Kidney glomerular epithelial cell (primary cell): Measurements from ENCODE around the gene INTS11.

Experiments used
- DNase-seq: peaks from one replicate; lab custom pipeline; 2025; lab: John Stamatoyannopoulos, UW

INTS11 gene

DNA sequence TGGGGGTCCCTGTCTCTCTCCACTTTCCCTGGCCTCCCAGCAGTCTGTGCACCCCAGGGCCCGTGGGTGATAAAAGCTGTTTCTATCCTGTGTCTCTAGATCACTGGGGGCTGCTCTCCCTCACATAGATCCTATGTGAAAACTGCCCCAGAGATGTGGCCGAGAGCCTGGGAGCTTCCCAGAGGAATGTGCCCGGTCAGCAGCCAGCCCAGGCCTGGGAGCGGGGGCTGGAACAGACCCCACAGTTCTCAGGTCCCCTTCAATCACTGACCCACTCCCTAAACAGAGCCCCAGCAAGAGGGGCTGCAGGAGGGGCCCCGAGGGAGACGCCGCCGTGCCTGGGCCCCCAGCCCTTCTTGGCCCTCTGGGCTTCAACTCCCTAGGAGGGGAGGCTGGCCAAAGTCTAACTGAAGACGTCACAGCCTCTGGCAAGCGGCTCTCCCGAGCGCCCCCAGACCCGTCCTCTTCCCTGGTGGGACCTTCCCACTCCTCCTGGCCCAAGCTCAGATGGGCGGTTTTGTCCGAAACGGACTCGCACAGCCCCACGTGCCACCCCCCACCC, 33.5 kb upstream of the INTS11 start:
- DNase-seq = peak; percentile 40

DNA sequence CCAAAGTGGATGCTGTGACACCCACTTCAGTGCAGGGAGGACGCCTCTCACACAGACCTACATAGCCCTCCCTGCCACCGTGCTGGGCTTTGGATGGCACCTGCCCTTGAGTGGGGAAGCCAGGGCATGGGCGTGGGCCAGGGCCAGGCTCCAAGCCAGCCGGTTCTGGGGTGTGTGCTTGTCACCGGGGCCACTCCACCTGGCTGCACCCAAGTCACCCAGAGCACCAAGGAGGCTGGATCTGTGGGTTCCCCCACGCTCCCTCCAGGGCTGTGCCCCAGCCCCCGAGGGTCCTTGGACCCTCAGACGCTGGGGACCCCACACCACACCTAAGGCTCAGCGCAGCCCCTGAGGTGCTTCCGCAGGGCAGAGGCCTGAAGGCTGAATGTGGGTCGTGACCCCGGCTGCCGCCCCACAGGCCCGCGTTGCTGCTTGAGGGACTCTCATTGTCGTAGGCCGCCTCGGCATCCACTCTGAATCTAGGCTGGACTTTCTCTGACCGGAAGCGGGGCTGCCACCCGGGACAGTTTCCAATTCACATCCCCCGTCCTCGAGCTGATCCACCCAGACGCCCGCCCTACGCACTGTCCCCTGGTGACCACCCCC, 32.4 kb upstream of the INTS11 start:
- no peak for DNase-seq

DNA sequence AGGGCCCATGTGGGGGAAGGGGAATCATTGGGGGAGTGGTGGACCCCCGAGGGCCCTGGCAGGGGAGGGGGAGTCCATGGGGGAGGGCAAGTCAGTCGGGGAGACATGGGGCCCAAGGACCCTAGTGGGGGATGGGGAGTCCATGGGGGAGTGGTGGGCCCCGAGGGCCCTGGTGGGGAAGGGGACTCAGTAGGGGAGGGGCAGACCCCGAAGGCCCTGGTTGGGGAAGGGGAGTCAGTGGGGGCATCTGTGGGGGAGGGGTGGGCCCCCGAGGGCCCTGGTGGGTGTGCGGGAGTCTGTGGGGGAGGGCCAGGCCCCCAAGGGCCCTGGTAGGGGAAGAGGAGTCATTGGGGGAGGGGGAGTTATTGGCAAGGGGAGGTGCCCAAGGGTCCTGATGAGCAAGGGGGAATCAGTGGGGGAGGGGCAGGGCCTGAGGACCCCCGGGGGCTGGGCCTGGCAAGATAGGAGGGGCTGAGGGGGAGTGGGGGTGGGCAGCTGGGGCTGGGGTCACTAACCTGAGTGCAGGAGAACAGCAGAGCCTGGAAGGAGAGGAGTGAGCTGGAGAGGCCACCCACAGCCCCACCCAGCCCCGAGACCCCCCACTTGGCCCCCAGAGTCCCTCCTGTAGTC, 31.8 kb upstream of the INTS11 start:
- DNase-seq = no peak

DNA sequence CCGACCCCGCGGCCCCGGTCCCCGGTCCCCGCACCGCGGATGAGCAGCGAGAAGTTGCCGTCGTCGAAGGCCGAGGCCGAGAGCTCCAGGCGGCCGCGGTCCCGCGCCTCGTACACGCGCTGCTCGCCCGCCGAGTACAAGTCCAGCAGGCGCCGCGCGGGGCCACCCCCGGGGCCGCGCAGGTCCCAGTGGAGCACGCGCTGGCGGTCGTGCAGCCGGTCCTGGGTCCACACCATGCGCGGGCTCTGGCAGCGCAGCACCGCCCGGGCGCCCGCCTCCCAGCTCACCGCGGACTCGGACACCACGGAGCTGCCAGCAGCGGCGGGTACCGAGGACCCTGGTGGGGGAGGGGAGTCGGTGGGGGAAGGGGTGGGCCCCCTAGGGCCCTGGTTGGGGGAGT, 31.0 kb upstream of the INTS11 start:
- no peak for DNase-seq

DNA sequence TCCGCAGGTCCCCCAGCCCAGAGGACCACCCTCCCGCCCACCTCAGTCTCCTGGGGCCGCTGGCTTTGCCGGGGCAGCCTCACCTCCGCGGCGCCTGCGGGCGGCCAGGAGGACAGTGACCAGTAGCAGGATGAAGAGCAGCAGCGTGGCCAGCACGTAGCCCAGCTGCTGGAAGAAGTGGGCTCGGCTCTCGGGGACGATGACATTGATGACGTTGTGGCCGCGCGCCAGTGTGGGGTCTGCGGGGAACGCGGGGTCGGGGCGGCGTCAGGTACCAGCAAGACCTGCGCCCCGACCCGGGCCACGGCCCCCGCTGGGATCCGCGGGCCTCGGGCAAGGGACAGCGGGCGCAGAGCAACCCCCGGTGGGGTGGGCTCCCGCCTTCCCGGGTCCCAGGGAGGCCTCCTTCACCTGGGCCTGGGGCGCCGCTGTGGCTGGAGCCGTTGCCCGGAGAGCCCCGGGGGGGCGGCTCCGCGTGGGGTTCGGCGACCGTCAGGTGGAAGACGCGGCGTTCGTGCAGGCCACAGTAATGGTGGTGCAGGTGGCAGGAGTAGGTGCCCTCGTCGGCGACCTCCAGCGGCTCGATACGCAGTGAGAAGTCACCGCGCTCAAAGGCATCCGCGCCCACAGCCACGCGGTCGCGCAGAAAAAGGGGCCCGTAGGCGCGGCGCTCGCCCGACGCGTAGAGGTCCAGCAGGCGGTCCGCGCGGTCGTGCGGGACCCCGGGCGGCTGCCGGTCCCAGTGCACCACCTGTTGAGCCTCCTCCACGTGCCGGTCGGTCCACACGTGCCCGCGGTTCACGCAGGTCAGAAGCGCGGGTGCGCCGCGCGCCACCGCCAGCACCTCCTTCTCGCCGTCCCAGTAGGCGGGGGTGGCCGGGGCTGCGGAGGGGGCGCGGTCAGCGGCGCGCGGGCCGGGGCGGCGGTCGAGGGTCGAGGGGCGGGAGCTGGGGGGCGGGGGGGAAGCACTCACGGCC, 30.1 kb upstream of the INTS11 start:
- DNase-seq = no peak

DNA sequence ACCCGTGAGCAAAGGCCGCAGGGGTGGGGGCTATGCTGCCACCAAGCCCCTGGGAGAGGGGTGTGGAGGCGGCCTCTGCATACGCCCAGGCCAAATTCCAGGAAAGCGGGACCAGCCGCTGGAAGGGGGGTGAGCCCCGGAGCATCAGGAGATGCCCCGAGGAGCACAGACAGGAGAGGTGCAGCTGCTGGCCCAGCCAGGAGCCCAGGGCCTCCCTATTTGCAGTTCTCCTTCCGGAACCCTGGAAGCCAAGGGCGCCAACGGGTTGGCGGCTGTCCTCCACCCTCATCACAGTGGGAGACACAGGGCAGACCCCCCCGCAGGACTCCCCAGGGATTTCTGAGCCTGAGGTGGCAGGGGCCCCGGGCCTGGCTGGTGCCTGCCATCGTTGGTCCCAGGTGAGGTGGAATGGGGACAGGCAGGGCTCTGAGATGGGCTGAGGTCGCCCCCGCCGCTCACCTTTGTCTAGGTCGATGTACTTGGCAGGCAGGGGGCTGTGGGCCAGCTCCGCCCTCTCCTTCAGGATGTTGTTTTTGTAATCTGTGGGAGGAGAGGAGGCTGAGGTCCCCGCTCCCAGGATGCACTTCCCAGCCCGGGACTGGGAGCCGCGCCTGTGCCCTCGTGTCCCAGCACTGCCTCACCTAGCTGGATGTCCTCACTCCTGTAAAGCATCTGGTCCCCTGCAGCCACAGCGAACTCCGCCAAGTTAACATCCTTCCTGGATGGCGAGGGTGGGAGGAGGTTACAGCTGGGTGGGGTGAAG, 29.1 kb upstream of the INTS11 start:
- no peak for DNase-seq

DNA sequence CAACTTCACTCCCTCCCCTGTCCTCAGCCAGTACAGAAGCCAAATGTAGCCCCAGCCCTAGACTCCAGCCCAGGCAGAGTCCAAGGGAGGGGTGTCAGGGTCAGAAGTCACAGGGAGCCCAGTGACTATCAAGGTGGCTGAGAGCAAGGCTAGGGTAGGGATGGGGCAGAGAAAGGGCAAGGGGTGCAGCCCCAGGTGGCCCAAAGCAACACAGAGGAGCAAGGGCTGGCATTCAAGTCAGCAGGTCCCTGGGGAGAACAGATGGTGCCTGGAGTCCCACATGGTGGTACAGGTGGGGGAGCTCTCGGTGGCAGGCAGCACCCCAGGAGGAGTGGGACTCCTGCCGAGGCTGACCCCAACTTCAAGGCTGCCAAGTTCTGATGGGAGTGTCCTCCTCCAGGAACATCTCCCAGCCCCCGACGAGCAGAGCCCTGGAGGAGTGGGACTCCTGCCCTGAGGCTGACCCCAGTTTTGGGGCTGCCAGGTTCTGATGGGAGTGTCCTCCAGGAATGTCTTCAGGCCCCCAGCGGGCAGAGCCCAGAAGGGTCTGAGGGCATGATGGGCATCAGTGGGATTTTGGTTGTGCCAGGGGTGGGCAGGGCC, 28.4 kb upstream of the INTS11 start:
- DNase-seq = no peak

DNA sequence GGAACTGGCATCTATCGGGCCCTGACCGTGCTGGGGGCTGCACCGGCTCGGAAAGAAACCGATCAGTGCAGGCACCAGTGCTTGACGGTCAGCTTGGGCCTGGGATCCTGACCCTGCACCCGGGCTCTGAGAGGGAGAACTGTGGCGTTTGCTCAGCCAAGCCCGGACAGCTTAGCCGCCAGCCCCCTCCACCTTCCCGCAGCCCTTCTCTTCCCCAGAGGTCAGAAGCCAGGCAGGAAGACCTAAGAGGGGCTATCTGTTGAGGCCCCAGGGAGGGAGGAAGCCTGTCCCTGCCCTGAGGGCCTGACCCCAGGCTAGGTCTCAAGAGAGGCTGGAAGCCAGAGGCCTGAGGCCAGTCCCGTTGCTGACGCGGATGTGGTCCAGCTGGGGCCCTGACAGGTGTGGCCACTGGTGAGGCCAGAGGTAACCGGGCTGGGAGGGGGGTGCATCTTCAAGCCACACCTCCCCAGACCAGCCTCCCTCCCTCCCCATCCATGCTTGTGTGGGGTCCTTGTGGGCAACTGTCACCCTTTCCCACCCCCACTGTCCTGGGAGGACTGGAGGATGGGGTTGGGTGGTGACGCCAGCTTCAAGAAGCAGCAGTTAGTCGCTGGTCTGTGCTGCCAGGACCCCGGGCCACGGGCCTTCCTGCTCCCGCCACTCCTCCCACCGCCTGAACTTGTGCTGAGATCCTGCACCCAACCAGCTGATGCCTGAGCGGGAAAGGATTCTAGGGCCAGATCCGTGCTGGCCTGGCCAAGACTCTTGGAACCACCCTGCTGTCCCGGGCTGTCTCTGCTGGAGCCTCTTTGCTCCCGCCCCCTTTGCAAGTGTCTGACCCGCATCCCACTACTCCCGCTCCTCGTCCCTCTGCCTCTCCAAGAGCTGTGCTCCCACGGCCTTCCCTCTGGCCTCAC, 27.3 kb upstream of the INTS11 start:
- no peak for DNase-seq

DNA sequence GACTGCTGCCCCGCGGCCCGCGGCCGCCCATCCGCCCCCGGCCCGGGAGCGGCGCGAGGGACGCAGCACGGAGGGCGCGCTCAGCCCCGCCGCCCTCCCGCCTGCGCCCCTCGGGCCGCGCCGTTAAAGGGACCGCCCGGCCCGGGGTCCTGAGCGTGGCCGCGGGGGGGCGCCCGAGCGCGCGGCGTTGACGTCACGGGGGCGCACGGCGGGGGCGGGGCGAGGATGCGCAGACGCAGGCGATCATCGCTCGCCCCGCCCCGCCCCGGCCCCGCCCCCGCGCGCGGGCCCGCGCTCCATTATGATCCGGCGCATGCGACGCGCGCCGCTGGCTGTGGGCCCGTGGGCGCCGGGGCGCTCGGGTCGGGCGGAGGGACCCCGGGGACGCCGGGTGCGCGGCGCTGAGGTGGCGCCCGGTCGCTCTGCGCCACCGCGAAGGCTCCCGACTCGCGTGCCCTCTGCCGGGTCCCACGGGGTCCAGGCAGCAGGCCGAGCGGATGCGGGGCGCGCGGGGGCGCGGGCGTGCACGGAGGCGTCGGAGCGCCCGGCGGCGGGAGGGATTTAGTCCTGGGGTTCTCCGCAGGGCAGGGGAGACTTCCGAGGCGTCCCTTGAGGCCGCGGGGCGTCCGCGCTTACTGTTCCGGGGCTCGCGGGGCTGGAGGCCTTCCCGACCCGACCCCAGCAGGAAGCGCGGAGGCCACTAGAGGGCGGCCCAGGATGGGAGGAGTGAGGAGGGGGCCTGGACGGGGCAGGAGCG, 25.0 kb upstream of the INTS11 start, which contains the start of gene DVL1:
TSS of gene DVL1 (minus strand) at position 163 of the 757 bp plus-strand sequence. CDS start 353 bp downstream, outside the sequence.
- DNase-seq = peak; percentile 18

DNA sequence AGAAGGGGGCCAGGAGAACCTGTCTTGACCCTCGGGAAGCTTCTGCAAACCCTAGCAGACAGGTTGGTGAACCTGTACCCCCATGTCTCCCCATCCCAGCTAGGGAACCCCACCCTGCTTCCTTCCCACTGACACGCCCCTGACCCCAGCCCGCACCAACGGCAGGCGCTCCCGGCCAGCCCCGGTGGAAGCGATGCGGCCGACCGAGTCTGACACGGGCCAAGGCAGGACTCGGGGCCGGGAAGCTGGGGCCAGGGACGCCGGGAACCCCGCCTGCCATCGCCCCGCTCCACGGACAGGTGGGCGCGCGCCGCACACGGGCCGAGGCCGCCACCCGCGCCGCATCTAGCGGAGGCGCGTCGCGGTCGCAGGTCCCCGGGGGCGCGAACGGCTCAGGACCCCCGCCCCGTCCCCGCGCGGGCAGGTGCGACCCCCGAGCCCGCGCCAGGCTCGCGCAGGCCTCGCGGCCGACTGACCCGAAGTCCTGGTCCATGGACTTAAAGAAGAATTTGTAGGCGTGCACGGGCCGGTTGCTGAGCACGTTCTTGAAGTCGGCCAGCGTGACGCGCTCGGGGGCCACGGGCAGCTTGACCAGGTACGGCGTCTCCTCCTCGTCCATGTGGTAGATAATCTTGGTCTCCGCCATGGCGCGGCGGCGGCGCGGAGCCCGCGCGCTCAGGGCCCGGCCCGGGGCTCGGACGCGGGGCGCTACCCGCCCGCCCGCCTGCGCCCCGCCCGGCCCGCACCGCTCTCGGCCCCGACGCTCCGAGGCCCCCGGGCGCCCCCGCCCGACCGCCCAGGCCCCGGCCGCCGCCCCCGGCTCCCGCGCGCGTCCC, 24.2 kb upstream of the INTS11 start:
- no peak for DNase-seq

DNA sequence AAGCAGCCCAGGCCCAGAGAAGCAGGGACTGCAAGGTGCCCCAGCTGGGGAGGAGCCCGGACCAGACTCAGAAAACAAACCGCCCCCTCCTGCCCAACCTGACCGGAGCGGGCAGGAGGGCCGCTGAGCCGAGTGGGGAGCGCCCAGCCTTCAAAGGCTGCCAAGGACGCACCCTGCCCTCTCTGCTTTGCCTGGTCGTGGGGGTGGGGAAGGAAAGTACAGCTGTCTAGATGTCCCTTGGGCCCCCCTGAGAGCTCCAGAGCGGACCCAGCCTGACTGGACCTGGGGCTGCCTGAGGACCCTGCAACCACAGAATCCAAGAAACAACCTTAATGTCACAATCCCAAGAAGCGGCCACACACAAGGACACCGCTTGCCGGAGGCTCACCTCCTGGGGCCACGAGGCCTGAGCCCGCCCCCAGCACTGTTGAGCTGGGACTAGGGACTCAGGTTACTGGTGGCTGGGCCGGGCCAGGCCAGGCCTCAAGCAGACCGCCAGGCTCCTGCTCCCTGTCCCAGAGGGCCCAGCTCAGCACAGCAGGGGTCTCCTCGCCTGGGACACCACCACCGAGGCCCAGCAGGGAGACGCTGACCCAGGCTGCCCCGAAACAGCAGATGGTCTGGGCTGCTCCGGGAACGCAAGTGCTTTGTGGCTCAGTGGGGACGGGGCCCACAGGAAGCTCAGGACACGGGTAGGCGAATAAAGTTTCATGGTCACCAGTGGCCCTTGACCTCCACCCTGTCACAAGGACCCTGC, 23.4 kb upstream of the INTS11 start:
- DNase-seq = no peak

DNA sequence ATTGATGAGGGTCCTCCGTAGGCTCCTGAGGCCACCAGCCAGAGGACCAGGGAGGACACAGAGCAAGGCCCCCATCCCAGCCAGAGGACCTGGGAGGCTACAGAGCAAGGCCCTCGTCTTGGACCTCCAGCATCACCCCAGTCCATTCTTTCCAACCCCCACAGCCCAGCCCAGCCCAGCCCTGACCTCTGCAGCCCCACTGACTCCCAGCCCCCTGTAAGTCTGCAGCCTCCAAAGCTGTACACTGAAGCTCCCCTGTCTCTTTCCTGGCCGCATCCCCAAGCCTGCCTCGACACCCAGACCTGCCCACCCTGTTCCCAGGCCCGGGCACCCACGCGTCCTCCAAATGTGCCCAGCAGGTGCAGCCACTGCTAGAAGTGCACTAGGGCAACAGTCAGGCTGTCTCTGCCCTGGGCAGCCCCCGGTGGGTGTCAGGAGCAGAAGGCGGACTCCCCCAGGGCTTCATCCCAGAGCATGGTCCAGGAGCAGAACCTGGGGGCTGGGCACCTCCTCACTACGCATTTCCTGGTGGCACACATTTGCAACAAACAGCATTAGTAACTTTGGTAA, 22.7 kb upstream of the INTS11 start:
- no peak for DNase-seq

DNA sequence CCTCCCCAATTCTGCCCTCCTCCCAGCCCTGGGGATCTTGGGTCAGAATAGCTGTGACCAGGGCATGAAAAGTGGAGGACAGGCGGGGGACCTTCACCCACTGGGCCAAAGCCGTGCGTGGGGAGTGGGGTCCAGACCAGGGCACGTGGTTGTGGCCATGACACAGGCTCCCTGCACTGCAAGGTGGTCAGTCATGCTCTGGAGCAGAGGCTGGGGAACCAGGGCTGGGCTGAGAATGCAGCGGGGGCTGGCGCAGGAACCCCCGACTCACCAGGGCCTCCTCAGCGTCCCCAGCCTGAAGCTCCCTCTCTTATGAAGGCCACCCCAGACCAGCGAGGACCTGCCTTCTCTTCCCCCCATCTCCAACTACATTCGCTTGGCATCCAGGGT, 22.0 kb upstream of the INTS11 start:
- no peak for DNase-seq

DNA sequence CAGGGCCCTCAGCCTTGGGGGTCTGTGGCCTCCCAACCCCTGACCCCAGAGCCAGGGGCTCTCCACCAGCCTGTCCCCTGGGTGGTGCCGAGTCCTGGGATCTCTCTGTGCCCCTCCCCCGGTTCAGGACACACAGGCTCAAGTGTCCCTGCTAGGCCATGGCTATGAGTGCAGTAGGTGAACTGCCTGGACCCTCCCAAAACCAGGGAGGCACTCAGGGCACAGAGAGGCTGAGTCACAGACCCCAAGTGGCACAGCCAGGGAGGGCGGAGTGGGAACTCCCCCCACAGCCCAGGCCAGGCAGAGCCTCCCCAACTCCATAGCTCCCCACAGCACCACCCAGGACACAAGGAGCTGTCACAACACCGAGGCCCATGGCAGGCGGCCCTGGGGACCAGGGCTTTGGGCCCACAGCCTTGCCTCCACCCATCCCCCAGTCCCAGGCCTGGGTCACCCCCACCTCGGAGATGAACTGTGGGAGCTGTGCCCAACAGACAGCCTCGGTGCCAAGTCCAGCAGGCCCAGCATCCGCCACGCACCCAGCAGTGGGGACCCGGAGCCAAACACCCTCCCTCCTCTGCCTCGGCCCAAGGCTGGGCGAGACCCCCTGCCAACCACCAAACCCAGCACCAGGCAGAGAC, 21.5 kb upstream of the INTS11 start:
- no peak for DNase-seq

DNA sequence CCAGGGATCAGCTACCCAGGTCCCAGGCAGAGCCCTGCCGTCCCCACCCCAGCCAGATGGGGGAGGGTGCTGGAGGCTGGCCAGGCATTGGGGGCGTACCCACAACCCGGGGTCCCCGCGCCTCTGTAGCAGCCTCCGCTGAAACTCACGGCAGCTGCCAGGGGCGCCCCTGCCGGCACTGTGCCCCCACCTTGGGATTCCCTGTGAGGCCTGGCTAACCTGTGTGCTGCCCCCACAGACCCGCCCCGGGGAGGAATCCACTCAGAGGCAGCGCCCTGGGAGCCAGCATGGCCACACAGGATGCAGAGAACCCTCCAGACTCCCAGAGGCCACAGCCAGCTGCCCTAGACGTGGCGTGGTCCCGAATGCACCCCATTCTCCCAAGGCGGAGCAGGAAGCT, 20.9 kb upstream of the INTS11 start:
- no peak for DNase-seq

DNA sequence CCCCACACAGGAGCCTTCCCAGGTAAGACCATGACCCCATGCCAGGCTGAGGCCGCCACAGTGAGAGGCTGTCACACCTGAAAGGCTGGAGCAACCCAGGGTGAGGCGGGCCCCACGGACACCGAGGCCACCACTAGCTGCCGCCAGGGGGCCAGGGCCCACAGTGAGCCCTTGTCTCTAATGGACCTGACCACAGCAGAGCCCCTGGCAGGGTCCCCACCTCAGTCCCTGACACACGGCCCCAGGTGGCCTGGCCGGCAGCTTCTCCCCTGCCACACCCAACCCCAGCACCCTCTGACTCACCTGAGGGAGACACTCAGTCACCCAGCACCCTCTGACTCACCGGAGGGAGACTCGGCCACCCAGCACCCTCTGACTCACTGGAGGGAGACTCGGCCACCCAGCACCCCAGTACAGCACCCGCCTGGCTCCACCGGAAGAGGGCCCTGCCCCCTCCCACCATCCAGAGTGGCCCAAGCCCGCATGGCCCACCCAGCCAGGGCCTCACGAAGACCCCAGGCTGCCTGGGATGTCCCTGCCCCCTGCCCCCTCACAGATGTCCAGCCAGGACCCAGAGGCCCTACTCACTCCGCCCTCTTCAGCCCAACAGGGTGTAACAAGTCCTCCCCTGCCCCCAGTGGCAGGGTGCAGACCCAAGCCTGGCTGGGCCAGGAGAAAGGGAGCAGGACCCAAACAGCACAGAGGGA, 20.3 kb upstream of the INTS11 start:
- DNase-seq = peak; percentile 48
